Mucosa of stomach (tissue), 1 donor: ENCODE data around the gene DLL1.

ENCODE experiments used
- H3K27me3 ChIP-seq: one replicate; pipeline ENCODE4 v1.7.0; 2013; ENCODE audit warnings: mild to moderate bottlenecking, low read length; ENCODE audit not compliant: control insufficient read depth, insufficient read depth
- H3K36me3 ChIP-seq: one replicate; pipeline ENCODE4 v1.7.0; 2013; ENCODE audit warnings: low read length; ENCODE audit not compliant: control insufficient read depth, insufficient read depth
- H3K4me1 ChIP-seq: one replicate; pipeline ENCODE4 v1.7.0; 2013; ENCODE audit warnings: mild to moderate bottlenecking, low read length; ENCODE audit not compliant: control insufficient read depth, insufficient read depth
- H3K4me3 ChIP-seq: one replicate; pipeline ENCODE4 v1.7.0; 2013; ENCODE audit warnings: low read length
- H3K9ac ChIP-seq: one replicate; pipeline ENCODE4 v1.7.0; 2013; ENCODE audit warnings: mild to moderate bottlenecking, low read length, moderate library complexity
- H3K9me3 ChIP-seq: one replicate; pipeline ENCODE4 v1.7.0; 2013; ENCODE audit warnings: mild to moderate bottlenecking, low read length, moderate library complexity; ENCODE audit not compliant: control insufficient read depth
- donor health status: Pancreatic carcinoma.

DLL1 gene

DNA sequence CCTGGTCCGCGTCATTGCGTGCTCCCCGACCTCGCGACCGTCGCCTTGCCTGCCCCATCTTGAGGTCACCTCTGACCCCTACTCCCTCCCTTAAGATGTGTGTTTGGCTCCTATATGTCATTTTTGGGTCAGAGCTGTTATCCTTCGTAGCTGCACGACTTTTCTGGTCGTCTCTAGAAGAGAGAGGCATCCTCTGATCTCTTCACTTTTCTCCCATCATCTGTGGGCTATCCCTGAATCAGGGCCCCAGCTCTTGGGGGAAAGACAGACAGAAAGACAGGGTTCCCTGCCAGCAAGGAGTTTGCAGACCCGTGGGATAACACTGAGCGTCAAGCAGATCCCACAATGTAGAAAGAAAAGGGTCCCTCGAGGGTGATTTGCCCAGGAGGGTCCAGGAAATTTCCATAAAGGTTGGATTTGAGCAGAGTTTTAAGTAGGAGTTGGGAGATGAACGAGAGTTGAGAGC, 16.2 kb upstream of the DLL1 start:
- Histone ChIP-seq H3K36me3 (no peaks in the 10 kb centered on the region), H3K9ac (peak overlapping the region; percentile 90), H3K9me3 (no peaks in the 10 kb centered on the region), H3K4me1 (peaks cover 19% of the 10 kb centered on the region), H3K4me3 (peak overlapping the region; percentile 87), H3K27me3 (no peaks in the 10 kb centered on the region)

DNA sequence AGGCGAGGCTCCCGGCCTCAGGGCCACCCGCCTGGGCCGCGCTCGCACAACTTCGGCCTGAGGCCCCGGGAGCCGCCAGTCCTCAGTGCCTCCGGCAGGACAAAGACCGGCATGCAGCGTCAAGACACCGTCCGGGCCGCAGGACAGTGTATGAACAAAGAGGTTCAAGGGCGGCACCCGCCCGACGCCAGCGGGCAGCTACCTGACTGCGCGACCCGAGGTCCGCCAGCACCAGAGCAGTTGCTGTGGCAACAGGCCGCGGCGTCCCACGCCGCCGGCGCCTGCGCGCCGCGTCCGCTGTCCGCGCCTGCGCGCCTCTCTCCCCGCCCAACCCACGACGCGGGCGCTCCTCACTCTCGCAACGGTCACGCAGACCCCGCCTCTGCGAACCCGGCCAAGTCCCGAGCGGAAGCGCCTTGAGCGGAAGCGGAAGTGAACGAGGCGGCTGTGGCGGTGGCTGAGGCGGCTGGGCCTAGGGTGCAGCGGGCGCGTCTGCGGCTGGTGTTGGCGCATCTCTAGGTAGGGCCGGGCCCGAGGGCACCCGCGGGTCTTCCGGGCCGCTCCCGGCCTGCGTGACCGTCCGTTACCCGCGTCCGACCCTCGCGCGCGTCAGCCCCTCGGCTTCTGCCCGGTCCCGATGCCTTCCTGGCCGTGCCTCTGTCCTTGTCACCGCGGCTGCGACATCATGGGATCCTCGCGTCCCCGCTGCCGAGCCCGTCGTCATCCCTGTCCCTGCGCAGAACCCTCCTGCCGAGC, 15.6 kb upstream of the DLL1 start, which contains the start of gene FAM120B:
TSS of gene FAM120B (plus strand) at position 435 of the 756 bp plus-strand sequence. CDS start 10,633 bp downstream, outside the sequence.
- no peaks in the 10 kb centered on the region for H3K27me3 ChIP-seq
- peaks cover 19% of the 10 kb centered on the region for H3K4me1 ChIP-seq
- H3K4me3 ChIP-seq = peak within 1 kb of the TSS; percentile 87
- no peaks in the 10 kb centered on the region for H3K36me3 ChIP-seq
- peak within 1 kb of the TSS; percentile 90 for H3K9ac ChIP-seq
- no peaks in the 10 kb centered on the region for H3K9me3 ChIP-seq

DNA sequence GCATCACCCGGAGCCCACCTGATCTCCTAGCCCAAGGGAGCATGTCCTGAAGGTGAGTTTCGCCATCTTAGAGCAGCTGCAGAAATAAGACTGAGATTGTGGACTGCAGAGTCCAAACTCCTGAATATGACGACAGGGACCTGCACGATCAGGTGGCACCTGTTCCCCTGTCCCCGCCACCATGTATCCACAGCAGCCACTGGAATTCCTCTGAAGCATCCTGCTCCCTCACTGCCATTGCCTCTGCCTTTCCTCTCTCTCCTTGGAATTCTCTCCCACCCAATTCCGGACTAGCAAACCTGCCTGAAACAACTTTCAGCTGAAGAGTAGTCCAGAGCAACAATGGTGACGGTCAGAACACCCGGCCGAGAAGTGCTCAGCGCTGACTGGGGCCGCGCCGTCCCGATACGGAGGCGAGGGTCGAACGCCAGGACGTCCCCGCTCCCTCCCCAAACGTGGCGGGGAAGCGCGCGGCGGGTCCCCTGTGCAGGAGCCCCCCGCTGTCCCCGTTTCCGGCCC, 15.0 kb upstream of the DLL1 start:
- peaks cover 19% of the 10 kb centered on the region for H3K4me1 ChIP-seq
- H3K36me3 ChIP-seq = no peaks in the 10 kb centered on the region
- H3K9me3 ChIP-seq = no peaks in the 10 kb centered on the region
- H3K27me3 ChIP-seq = no peaks in the 10 kb centered on the region
- H3K9ac ChIP-seq = peak overlapping the region; percentile 90
- H3K4me3 ChIP-seq = peak overlapping the region; percentile 87

DNA sequence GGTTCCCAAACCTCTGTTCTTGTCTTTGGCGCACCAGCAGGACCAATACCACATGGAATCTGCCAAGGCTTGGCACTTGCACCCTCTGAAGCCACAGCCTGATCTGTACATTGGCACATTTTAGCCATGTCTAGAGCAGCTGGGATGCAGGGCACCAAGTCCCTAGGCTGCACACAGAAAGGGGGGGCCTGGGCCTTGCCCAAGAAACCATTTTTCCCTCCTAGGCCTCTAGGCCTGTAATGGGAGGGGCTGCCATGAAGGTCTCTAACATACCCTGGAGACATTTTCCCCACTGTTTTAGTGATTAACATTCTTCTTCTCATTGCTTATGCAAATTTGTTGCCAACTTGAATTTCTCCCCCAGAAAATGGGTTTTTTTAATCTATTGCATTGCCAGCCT, 10.3 kb upstream of the DLL1 start:
- Histone ChIP-seq H3K9ac (no peak overlapping the region), H3K4me1 (peaks cover 18% of the 10 kb centered on the region), H3K27me3 (peaks cover 19% of the 10 kb centered on the region), H3K36me3 (no peaks in the 10 kb centered on the region), H3K4me3 (no peak overlapping the region), H3K9me3 (no peaks in the 10 kb centered on the region)

DNA sequence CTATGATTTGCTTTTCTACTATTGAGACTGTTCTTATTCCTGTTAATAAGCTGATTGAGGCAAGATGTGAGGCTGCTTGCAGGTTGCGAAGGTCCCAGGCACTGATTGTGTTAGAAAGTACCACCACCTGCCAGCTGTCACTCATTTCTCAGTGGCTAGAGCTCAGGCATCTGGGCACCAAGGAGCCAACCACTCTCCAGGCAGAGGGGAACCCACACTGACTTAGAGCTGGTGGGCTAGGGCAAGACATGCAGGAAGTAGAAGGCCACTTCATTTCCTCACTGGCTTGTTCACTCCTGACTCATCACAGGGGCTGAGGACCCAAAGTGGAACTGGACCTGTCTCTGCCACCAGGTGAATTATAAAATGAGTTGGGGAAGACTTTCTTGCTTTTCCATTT, 7.8 kb upstream of the DLL1 start:
- peaks cover 35% of the 10 kb centered on the region for H3K4me1 ChIP-seq
- H3K36me3 ChIP-seq = no peaks in the 10 kb centered on the region
- no peak overlapping the region for H3K9ac ChIP-seq
- peaks cover 44% of the 10 kb centered on the region for H3K27me3 ChIP-seq
- no peak overlapping the region for H3K4me3 ChIP-seq
- no peaks in the 10 kb centered on the region for H3K9me3 ChIP-seq

DNA sequence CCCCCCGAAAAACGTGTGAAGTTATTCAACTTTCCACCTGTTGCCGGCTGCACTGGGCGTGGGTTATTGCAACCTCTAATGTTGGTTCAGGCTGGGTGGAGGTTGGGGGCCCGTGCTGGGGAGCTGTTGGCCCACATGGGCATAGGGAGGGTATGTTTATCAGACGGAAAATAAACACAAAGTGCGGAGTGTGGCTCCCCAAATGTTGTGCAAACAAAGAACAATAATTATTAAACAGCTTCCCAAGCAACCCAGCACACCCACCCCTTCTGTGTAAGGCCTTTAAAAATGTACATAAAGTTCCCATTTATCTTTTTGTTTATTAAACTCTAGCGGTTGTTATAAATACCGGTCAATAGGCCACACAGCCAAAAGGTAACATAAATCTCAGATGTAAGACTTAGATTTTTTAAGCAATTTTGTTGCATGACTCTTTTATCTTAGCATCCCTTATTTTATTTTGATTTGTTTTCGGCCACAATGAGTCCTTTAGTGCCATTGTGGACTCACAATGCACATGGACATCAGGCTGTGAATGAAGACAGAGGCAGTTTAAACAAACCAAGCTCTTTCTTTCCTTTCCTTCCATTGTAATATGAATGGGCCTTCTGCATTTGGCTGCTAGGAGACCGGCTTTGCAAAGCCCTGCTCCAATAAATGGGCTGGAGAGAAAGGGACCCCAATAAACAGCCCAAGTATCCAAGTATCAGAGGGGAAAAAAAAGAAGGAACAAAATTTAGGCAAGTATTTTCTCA, 6.9 kb upstream of the DLL1 start:
- peaks cover 52% of the 10 kb centered on the region for H3K27me3 ChIP-seq
- H3K4me3 ChIP-seq = no peak overlapping the region
- H3K9ac ChIP-seq = no peak overlapping the region
- no peaks in the 10 kb centered on the region for H3K9me3 ChIP-seq
- peaks cover 36% of the 10 kb centered on the region for H3K4me1 ChIP-seq
- no peaks in the 10 kb centered on the region for H3K36me3 ChIP-seq

DNA sequence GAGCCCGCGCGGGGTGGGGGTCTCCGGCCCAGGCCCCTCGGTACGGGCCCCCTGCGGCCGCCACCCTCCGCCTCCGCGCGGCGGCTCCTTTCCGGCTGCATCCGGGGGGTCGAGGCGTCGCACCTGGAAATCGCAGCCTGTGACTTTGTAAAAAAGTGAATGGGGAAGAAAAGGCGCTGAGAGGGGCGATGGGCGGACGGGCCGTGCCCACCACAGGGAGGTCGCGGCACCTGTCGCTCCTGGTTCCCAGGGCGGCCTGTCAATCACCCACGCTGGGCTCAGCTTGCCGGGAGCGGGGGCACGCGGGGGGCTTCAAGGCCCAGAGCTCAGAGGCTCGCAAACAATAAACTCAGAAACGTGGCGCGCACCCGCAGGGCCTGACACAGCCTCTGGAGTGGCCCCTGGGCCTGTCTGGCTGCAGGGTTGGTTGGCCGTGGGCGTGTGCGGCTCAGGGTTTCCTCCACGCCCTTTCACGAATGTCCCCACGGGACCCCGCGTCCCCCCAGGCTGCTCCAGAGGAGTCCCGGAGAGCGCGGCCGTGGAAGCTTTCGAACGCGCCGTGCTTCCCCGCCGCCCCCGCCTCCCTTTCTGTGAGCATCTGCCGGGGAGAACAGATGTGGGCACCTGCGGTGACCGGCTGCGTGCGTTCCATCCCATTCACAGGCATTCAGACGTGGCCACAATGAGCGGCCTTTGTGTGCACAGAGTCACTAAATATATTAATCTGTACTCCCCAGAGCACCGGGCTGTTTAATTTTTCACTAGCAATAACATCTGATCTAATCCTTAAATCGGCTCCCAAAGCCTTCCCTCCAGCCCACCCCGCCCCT, 6.1 kb upstream of the DLL1 start:
- peaks cover 44% of the 10 kb centered on the region for H3K4me1 ChIP-seq
- no peaks in the 10 kb centered on the region for H3K36me3 ChIP-seq
- peaks cover 60% of the 10 kb centered on the region for H3K27me3 ChIP-seq
- H3K9ac ChIP-seq = no peak overlapping the region
- no peak overlapping the region for H3K4me3 ChIP-seq
- no peaks in the 10 kb centered on the region for H3K9me3 ChIP-seq

DNA sequence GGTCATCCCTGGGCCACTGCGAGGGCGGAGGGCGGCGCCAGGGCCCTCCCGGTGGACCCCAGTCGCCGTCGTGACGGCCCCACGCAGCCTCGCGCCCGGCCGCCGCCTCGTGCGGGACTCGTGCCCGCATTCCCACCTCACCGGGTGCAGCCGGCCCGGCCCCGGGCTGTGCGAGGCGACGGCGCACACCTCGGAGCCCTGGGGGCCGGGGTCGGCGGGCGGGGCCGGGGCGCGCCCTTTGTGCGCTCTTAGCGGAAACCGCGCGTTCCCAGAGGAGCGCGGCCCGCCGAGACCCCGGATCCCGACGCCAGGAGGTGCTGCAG, 5.5 kb upstream of the DLL1 start:
- Histone ChIP-seq H3K27me3 (peaks cover 66% of the 10 kb centered on the region), H3K4me1 (peaks cover 49% of the 10 kb centered on the region), H3K36me3 (no peaks in the 10 kb centered on the region), H3K9ac (no peak overlapping the region), H3K4me3 (no peak overlapping the region), H3K9me3 (no peaks in the 10 kb centered on the region)

DNA sequence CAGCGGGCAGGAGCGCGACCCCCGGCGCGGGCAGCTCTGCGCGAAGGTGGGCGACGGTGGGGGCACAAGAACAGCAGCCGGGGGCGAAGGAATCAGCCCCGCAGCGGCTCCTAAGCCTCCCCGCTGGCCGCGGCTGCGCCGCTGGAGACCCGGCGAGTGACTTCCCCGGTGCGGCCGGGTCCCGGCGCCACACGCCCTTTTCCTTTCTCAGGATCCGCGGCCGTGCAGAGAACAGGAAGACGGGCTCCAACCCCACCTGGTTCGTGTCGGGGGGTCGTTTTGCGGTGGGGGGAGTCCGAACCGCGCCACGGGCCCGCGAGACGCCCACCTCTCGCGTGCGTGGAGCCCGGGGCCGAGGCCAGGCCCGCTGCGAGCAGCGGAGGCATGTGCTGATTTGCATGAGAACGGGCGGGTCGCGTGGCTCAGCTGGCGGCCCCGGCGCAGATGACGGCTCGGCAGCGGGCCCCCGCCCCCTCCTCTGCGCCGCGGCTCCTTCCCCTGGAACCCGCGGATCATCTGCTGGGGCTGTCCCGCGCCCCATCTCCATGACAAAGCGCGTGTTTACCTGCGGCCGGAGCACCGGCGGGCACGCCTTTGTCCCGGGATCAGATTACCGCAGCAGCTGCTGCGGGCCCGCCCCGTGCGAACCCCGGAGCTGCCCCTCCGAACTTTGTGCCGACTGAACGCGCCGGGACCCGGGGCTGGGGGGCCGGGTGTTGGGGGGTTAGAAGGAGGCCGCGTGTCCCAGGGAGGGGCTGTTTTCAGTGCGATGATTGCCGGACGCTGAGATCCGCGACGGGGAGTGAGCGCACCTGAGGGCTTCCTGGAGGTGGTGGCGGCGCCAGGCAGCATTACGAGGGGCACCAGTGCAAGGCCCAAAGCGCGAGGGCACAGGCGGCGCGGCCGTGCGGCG, 4.9 kb upstream of the DLL1 start:
- Histone ChIP-seq H3K27me3 (peaks cover 69% of the 10 kb centered on the region), H3K4me1 (peaks cover 49% of the 10 kb centered on the region), H3K9me3 (no peaks in the 10 kb centered on the region), H3K9ac (peak overlapping the region; percentile 37), H3K36me3 (no peaks in the 10 kb centered on the region), H3K4me3 (no peak overlapping the region)

DNA sequence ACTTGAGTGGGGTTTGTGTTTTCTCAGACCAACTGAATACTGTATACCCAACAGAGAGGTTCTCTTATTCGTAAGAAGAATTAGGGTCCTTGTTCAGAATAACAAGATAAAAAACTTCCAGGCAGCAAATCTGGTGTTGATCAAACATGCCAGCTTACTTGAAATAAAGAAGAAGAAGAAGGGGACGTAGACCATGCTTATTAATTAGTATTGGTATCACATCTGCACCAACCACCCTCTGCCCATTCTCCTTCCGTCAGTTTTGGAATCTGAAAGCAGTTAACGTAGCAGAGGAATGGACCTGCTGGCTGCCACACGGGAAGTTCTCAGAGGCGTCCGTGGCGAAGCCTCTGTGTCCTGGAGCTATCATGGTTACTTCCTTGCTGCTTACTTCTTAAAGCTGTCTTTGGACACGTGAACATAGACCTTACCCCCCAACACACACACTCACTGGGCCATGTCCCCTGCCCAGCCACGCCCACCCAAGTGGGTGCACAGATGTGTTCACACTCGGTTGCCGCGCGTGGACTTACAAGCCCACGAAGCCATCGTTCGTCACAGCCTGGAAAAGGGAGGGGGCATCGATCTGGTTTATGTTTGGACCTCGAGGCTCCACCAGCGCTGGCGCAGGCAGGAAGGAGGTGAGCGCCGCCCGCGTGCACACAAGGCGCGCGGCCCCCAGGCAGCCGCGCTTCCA, 4.1 kb upstream of the DLL1 start:
- Histone ChIP-seq H3K4me1 (peaks cover 49% of the 10 kb centered on the region), H3K4me3 (no peak overlapping the region), H3K9me3 (no peaks in the 10 kb centered on the region), H3K27me3 (peaks cover 77% of the 10 kb centered on the region), H3K9ac (peak overlapping the region; percentile 37), H3K36me3 (no peaks in the 10 kb centered on the region)
